ENCODE data around the gene VDAC2. TPM values are rescaled to one million over a fixed set of nuclear protein-coding genes. Genes with fewer than 3 reads are reported as not detected.
"Not testable (repeated sequence)": the region's sequence is repeated elsewhere in the genome, so short reads cannot be mapped to it uniquely, and the experiment has no call there.

VDAC2 gene
- total RNA-seq, 4 donors from 2014 or later: 89.1 to 114 (median 109) TPM

GRCh38 chr10:75205908-75206307 lies 4.7 kb upstream of the VDAC2 start:
- Histone ChIP-seq H3K27me3 (no peaks in the 10 kb centered on the region), H3K4me1 (peaks cover 0 to 16% (median 2%) of the 10 kb centered on the region in 4 donors), H3K36me3 (no peaks in the 10 kb centered on the region), H3K9me3 (no peaks in the 10 kb centered on the region), H3K27ac (no peak overlapping the region), H3K4me3 (no peak overlapping the region)
- TF ChIP-seq CTCF (IDR thresholded peaks at IDR 0.05) (no peak), POLR2A (IDR thresholded peaks at IDR 0.05) (no peak), EP300 (IDR thresholded peaks at IDR 0.05) (no peak)
- no peak for DNase-seq (ENCODE audit: low spot score in 2 of 2)
- 96 to 97% methylated on average over 2 of the region's 2 CpGs for WGBS, 2 donors

GRCh38 chr10:75206638-75207037 lies 4.0 kb upstream of the VDAC2 start:
- 90 to 92% methylated on average over 14 of the region's 14 CpGs for WGBS, 2 donors
- H3K4me1 ChIP-seq: peaks cover 0 to 18% (median 3%) of the 10 kb centered on the region in 4 donors
- not testable (repeated sequence) for H3K27ac ChIP-seq; DNase-seq (ENCODE audit: low spot score in 2 of 2); H3K4me3 ChIP-seq; H3K27me3 ChIP-seq; H3K9me3 ChIP-seq; H3K36me3 ChIP-seq

- Histone ChIP-seq H3K4me1 (peaks cover 5 to 24% (median 10%) of the 10 kb centered on the region in 4 donors), H3K4me3 (no peak overlapping the region), H3K9me3 (no peaks in the 10 kb centered on the region), H3K27me3 (no peaks in the 10 kb centered on the region), H3K27ac (no peak overlapping the region), H3K36me3 (peaks cover 0 to under 1% (median 0%) of the 10 kb centered on the region in 3 donors)
- no peak for TF ChIP-seq POLR2A (IDR thresholded peaks at IDR 0.05)
- no peak for TF ChIP-seq EP300 (IDR thresholded peaks at IDR 0.05)
- no peak for TF ChIP-seq CTCF (IDR thresholded peaks at IDR 0.05)
- DNase-seq (ENCODE audit: low spot score in 2 of 2): no peak
- WGBS, 2 donors: 63 to 75% methylated on average over 13 of the region's 13 CpGs
Measured at GRCh38 chr10:75207079-75207856, 3.3 kb upstream of the VDAC2 start.

- Histone ChIP-seq H3K27me3 (no peaks in the 10 kb centered on the region), H3K36me3 (peaks cover 0 to 5% (median 0%) of the 10 kb centered on the region in 3 donors), H3K4me3 (no peak overlapping the region), H3K9me3 (no peaks in the 10 kb centered on the region), H3K4me1 (peaks cover 5 to 24% (median 14%) of the 10 kb centered on the region in 4 donors), H3K27ac (no peak overlapping the region)
- no peak for DNase-seq (ENCODE audit: low spot score in 2 of 2)
- no peak for TF ChIP-seq POLR2A (IDR thresholded peaks at IDR 0.05)
- no peak for TF ChIP-seq CTCF (IDR thresholded peaks at IDR 0.05)
- no peak for TF ChIP-seq EP300 (IDR thresholded peaks at IDR 0.05)
- 95 to 100% methylated on average over 1 of the region's 1 CpG for whole genome bisulfite sequencing, 2 donors
Measured at GRCh38 chr10:75207857-75208144, 2.8 kb upstream of the VDAC2 start.

- H3K9me3 ChIP-seq: no peaks in the 10 kb centered on the region
- H3K36me3 ChIP-seq: peaks cover 0 to 9% (median 3%) of the 10 kb centered on the region in 3 donors
- TF ChIP-seq EP300 (IDR thresholded peaks at IDR 0.05) (no peak), CTCF (IDR thresholded peaks at IDR 0.05) (no peak), POLR2A (IDR thresholded peaks at IDR 0.05) (no peak)
- H3K27me3 ChIP-seq: no peaks in the 10 kb centered on the region
- H3K4me1 ChIP-seq: peaks cover 5 to 24% (median 16%) of the 10 kb centered on the region in 4 donors
- H3K27ac ChIP-seq: peak overlapping the region in 1 of 4 donors; percentile 52
- WGBS, 2 donors: 57 to 62% methylated on average over 4 of the region's 4 CpGs
- no peak for DNase-seq (ENCODE audit: low spot score in 2 of 2)
- no peak overlapping the region for H3K4me3 ChIP-seq
Measured at GRCh38 chr10:75208181-75208580, 2.4 kb upstream of the VDAC2 start.
